ENCODE measurements around the gene BEST2.
A peak's percentile ranks its signal among the peaks of the same experiment; 100 is the strongest.
"Not testable (repeated sequence)": the region's sequence is repeated elsewhere in the genome, so short reads cannot be mapped to it uniquely, and the experiment has no call there.

Gene BEST2

DNA sequence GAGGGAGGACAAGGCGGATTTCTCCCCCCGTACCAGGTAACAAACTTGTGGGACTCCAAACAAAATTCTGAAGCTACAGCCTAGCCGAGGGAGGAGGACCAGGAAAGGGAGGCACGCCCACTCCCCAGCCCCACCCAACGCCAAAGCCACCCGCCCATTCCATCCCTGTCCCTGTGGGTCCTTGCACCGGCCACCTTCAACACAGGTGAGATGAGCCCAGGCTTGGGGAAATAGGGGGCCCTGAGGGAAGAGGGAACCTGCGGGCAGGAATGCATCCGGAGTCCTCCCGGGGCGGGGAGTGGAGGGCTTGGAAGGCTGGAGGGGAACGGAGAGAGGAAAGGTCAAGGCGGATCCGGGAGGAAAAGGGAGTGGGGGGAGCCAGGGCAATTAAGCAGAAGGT lies at the start of gene BEST2:
Gene BEST2 (plus strand): TSS at position 157 of the 400 bp plus-strand sequence. CDS start 802 bp downstream, outside the sequence.
- DNase-seq: no peak

DNA sequence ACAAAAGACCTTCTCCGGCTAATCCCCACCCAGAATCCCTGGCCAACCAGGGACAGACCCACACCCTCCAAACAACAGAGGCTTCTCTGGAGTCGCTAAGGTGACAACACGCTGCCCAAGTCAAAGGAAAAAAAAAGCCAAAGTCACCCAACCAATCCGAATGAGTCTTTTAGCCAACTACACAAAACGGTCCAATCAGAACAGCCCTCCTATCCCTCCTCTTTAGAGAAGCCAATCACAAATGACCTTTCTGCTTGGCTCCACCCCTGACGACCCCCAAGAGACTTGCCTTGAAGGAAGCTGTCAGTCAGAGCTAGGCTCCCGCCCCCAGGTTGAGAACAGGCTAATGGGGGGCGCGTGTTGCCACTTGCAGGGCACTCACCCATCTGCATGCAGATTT lies 48.5 kb upstream of the BEST2 start:
- DNase-seq: peak; percentile 39

DNA sequence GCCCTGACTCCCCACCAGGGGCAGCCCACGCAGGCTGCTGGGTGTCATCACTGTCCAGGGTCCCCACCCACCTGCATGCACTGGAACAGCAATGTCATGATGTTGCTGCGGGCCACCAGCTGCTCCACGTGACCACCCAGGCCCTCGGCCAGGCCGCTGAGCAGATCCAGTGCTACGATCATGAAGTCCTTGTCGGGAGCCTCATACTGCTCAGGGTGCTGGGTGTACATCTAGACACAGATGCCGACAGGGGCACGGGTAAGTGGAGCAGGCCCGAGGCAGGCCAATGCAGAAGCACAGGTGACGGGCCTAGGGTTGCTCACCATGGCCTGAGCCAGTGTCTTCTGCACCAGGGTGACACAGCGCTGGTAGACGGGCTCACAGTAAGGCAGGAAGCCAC lies 46.4 kb upstream of the BEST2 start:
- DNase-seq: no peak

DNA sequence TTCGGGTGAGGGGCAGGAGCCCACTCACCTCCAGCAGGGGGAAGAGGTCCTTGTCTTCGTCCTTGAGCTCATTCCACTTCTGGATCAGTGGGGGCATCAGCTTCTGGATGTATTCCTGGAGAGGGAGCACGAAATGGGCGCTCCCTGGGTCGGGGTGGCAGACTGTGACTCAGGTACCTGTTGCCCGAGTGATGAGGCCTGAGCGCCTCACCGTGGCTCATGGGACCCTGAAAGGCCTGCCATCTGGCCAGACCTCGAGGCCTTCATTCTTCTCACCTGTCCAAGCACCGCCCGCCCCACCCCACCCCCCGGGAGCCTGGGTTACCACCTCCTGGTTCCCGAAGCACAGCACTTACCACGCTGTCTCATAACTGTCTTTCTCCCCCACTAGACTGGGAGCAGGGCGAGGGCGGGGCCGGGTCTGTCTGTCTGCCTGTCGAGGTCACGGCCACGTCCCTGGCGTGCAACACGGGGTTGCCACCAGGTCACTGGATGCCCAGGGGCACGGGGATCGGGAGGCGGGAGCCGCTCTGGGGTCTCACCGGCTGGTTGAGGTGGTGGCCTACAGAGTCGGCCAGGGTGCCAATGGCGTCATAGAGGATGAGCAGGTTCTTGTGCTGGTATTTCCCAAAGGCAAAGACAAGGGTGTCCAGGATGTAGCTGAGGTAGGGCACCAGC lies 45.8 kb upstream of the BEST2 start:
- no peak for DNase-seq

DNA sequence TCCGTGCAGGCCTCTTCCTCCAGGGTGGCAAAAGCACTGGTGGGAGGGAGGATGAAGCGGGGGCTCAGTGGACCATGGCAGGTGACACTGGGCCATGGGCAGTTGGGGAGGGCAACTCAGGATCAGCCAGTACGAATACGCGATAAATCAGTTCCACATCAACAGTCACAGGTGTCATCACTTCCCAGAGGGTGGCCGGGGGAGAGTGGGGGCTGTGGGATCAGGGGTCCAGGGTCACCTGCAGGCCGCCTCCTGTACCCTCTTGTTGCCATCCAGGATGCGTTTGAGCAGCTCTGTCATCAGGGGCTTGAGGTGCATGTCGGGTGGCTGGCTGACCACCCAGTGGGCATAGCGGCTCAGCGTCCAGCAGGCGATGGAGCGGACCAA lies 45.3 kb upstream of the BEST2 start:
- DNase-seq: no peak

DNA sequence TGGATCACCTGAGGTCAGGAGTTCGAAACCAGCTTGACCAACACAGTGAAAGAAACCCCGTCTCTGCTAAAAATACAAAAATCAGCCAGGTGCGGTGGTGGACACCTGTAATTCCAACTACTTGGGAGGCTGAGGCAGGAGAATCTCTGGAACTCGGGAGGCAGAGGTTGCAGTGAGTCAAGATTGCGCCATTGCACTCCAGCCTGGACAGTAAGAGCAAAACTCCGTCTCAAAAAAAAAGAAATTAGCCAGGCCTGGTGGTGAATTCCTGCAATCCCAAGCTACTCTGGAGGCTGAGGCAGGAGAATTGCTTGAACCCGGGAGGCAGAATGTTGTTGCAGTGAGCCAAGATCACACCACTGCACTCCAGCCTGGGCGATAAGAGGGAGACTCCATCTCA lies 43.0 kb upstream of the BEST2 start:
- DNase-seq: no peak

DNA sequence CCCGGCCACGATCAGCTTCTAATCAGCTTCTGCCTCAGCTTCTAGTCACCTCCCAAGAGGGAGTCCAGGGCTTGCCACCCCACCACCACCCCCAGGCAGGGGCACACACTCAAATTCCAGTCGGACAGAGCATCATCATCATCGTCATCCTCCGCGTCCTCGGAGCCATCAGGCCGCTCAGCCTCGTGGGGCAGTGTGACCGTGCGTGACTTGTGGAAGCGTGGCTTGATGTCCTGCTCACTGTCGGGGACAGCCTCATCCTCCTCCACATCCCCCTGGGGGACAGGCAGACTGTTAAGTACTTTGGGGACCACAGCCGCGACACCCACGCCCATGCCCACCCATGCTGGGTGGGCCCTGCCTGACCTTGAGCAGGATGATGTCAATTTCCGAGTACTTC lies 40.4 kb upstream of the BEST2 start:
- DNase-seq: no peak

DNA sequence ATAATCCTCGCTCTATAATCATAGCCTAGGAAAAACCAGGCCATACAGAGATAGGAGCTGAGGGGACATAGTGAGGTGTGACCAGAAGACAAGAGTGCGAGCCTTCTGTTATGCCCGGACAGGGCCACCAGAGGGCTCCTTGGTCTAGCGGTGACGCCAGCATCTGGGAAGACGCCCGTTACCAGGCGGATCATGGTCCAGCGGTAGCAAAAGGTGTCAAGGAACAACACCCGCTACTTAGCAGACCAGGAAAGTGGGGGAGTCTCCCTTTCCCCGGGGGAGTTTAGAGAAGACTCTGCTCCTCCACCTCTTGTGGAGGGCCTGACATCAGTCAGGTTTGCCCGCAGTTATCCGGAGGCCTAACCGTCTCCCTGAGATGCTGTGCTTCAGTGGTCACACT lies 39.5 kb upstream of the BEST2 start:
- not testable (repeated sequence) for DNase-seq

DNA sequence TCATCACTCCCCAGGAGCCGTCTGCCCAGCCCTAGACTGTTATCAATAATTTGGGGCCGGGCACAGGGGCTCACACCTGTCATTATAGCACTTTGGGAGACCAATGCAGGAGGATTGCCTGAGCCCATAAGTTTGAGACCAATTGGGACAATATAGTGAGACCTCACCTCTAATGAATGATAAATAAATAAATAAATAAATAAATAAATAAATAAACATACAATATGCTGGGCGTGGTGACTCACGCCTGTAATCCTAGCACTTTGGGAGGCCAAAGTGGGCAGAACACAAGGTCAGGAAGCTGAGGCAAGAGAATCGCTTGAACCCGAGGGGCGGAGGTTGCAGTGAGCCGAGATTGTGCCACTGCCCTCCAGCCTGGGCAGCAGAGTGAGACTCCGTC lies 38.3 kb upstream of the BEST2 start:
- not testable (repeated sequence) for DNase-seq

DNA sequence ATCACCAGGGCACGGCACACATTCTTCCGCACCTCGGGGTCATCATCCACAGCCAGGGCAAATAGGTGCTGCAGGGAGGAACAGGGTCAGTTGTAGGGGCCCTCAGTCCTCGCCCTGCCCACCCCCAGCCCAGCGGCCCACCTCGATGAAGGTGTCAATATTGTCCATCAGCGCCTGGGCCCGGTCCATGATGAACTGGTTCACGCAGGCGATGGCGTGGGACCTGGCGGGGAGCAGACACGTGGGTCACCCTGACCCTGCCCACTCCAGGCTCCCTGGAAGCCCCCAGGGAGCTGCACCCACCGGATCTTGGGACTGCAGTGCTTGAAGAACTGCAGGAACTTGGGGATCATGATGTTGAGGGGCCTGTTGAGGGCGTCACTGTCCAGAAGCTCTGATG lies 36.5 kb upstream of the BEST2 start:
- DNase-seq: no peak

DNA sequence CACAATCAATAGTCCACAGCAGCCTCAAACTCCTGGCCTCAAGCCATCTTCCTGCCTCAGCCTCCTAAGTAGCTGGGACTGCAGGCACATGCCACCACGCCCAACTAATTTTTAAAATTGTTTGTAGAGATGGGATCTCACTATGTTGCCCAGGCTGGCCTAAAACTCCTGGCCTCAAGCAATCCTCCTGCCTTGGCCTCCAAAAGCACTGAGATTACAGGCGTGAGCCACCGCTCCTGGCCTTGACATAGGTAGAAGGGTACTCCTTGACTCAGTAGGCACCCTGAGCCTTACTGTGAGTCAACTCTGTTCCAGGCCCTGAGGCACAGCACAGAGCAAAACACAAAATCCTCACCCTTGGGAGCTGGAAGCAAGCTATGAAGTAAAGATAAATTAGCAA lies 35.7 kb upstream of the BEST2 start:
- no peak for DNase-seq

DNA sequence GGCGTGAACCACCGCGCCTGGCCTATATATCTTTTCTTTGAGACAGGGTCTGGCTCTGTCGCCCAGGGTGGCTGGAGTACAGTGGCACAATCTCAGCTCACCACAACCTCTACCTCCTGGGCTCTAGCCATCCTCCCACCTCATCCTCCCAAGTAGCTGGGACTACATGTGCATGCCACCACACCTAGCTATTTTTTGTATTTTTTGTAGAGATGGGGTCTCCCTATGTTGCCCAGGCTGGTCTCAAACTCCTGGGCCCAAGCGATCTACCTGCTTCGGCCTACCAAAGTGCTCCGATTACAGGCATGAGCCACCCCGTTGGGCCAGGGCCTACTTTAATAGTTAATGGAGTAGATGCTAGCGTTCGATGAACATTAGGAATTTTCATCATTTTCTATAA lies 31.3 kb upstream of the BEST2 start:
- no peak for DNase-seq

DNA sequence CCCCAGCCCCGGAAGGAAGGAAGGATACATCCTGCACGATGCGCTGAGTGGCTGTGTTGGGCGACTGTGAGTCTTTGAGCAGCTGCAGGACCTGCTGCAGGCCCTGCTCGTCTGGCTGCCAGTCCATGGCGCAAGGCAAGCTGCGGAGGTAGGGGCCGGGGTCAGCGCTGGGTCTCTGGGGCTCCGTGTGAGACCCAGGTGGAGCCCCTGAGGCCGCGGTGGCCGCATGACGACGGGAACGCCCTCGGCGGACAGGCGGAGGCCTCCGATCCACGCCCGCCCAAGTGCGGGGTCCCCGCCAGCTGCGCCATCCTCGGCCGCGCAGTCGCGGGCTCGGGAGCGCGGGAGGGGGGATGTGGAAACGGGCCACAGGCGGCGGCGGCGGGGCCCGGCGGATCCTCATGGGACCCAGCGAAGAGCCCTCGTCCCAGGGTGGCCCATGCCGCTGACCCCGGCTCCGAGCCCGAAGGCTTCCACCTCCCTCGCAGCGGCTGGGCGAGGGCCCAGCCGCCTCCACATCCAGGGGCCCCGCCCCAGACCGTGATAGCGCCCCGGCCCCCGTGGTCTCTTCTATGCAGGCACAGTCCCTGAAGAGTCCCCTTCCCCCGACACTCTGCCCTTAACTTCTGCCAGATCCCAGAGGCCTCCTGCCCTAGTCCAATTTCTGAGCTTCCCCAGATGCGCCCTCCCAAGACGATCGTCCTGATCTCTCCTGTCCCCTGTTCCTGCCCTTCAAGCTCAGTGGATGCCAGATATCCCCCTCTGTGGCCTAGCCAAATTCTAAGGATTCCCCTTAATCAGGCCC lies 30.5 kb upstream of the BEST2 start:
- DNase-seq: peak; percentile 33

DNA sequence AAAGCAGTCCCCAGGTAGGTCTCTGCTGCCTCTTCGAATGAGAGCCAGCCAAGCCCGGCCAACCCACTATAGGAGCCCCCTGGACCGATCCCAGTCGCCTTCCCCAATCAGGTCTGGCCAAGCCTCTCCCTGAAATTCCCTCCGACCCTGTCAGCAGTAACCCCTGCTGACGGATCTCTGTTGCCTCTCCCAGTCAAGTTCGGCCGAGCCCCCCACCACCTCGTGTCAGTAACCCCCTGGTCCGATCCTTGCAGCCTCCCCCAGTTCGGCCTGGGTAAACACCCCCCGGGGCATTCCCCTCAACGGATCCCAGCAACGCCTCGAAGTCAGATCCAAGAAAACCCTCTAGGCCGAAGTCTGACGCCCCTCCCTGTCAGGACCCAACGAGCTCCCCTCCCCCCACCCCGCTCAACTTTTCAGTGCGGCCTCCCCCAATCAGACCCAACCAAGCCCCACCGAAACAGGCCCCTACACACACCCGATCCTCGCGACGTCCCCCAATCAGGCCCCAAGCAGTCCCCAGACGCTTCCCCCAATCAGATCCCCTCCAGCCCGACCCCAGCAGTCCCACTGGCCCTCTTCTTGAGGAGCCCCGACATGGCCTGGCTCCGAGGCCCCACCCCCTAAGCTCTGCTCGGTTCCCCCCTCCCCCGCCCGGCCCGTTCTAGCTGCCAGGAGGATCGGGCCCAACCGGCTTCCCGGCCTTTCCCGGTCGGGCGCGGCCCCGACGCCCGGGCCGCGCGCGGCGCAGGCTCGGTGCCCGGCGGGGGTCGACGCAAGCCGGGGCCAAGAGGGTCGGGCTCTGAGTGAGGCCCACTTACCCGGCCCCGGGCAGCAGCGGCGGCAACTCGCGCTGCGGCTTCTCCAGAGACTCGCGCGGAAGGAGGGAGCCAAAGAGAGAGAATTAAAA lies 29.7 kb upstream of the BEST2 start:
- DNase-seq: peak; percentile 82

DNA sequence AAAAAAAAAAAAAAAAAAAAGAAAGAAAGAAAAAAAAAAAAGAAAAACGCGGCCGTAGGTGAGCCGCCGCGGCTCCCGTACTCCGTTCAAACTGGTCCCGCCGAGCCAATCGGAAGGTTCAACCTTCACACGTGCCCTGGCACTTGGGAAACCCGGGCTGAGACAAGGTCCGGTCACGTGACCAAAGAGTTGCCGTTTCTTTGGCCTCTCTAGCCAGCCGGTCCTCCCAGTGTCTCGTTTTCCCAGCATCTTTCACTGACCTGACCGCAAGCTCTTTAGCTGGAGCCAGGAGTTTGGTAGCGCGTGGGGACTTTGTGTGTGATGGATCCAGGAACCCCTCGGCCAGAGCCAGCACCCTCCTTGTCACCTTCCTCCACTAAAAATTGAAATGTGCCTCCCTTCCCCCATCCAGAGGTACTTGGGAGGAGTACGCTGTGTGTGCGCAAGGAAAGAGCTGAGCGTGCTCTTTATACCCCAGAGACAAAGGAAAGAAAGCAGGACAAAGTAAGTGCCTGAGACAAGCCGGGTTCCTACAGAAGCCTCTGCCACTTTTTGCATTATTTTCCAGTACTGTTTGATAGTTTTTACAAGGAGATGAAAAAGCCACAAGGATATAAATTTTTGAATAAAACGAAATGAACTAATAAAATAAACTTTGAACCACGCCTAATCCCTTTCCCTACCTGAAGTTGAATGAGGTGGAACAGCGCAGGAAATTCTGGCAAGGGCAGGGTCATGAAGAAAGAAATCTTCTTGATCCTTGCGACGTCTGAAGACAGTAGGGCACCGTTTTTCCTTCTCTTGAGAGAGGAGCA lies 28.8 kb upstream of the BEST2 start:
- peak; percentile 99 for DNase-seq

DNA sequence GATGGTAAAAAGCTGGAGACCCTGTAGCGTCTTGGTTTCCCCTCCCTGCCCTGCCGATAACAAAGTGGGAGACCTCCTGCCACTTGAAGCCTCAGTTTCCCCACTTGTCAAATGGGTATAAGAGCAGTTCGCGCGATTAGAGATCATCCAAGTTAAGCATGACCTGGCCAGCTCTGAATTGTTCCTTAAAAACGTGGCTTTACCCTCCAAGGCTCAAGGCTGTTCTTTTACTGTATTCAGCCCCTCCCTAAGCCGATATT lies 28.3 kb upstream of the BEST2 start:
- DNase-seq: peak; percentile 13

DNA sequence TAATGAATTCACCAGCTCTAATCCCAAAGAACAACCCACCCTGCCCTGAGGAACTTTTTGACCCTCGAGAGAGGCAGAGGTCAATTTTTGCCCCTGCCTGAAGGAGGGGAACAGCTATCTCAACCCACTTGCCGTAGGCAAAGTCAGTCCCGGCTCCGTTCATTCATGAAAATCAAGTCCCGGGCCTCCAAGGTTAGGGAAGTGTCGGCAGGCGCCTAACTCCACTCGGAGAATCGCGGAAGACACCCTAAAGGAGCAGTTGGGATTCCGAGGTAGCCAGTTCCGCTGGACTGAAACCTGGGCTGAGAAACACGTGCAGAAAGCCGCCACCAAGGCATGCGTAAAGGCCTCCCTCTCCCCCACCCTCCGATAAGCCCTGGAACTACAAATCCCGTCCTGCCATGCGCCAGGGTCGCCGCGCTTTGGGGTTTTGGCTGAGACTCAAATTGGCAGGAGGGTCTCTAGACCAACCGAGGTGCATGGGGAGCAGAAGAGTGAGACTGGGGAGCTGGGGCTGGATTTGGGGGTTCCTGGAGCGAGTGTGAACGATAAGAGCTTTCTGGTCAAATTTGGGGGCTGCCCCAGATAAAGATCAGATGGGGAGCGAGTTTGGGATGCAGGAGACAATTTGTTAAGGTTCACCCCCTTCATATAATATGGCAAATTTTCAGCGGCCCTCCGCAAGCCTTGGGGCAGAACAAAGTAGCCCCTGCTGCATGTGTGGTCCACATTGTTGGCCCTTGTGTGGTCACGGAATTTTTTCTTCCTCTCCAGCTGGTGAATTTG lies 27.8 kb upstream of the BEST2 start, which contains the start of gene TNPO2:
Gene TNPO2 (minus strand): TSS at position 292 of the 786 bp plus-strand sequence. CDS start 2,955 bp downstream, outside the sequence.
- peak; percentile 74 for DNase-seq

DNA sequence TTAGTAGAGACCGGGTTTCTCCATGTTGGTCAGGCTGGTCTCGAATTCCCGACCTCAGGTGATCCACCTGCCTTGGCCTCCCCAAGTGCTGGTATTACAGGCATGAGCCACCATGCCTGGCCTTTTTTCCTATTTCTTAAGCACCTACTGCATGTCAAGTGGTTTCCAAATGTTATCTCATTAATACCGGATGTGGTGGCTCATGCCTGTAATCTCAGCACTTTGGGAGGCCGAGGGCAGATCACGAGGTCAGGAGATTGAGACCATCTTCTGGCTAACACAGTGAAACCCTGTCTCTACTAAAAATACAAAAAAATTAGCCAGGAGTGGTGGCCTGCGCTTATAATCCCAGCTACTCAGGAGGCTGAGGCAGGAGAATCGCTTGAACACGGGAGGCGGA lies 26.0 kb upstream of the BEST2 start:
- DNase-seq: not testable (repeated sequence)

DNA sequence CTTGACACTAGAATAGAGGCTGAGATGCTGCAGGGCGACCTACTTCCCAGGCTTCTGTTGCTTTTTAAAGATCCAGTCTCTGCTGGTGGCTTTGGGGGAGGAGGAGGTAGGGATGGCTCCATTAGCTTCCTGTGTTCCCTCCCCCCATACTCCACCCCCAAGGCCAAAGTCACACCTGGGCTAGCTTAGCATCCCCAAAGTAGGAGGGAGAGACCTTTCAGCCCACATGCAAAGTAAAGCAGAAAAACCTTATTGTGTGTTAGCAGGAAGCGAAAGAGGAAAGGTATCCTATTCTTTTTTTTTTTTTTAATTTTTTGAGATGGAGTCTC lies 24.6 kb upstream of the BEST2 start:
- no peak for DNase-seq

DNA sequence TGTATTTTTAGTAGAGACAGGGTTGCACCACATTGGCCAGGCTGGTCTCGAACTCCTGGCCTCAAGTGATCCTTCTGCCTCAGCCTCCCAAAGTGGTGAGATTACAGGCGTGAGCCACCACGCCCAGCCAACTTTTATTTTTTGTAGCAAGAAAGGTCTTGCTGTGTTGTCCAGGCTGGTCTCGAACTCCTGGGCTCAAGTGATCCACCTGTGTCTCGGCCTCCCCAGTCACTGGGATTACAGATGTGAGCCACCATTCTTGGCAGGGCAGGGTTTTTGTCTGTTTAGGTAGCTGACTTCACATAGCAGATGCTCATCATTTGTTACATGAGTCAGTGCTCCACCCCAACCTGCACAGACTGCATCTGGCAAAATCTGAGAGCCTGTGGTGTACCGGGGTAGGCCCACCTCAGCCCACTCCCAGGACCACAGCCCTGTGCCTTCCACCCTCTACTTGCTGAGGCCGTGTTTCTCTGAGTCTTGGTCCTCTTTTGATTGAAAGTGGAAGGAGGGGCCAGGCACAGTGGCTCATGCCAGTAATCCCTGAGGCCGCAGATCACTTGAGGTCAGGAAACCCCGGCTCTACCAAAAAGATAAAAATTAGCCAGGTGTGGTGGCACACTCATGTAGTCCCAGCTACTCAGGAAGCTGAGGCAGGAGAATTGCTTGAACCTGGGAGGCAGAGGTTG lies 23.7 kb upstream of the BEST2 start:
- no peak for DNase-seq

DNA sequence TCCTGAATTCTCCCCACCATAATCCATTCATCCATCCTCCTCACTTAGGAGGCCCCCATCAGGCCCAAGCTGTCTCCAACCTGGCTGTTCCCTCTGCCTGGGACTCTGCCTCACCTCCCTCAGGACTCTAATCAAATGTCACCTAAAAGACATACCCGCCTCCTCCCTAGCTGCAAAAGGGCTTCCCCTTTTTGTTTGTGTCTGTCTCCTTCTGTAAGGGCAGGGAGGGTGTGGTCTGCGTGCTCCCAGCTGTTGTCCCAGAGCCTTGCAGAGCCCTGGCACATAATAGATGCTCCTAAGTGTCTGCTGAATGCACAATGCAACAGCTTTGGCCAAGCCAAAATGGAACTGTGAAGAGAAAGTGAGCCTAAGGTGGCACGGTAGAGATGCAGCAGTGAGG lies 21.5 kb upstream of the BEST2 start:
- DNase-seq: no peak
